Measurements from ENCODE around the gene LMNTD1.
A peak's percentile ranks its signal among the peaks of the same experiment; 100 is the strongest.

The LMNTD1 gene

GRCh38 chr12:25584596-25584995 lies 31.5 kb upstream of the LMNTD1 start:
- Histone ChIP-seq H3K4me1 (ENCODE audit: control insufficient read depth, insufficient read depth, low read length, unreplicated experiment) (peaks cover 11% of the 10 kb centered on the region), H3K27ac (ENCODE audit: low read depth, low read length) (peak overlapping the region; percentile 66), H3K4me3 (ENCODE audit: low read depth, low read length) (no peak overlapping the region), H2AFZ (ENCODE audit: low read length, unreplicated experiment) (no peak overlapping the region), H3K79me2 (ENCODE audit: control insufficient read depth, insufficient read depth, low read length, unreplicated experiment) (no peaks in the 10 kb centered on the region), H3K36me3 (ENCODE audit: insufficient read depth, low read length) (0 out of 2 replicates have a peak, but pooled peaks cover 3% of the 10 kb centered on the region), H3K27me3 (ENCODE audit: insufficient read depth, low read length) (no peaks in the 10 kb centered on the region)

- Histone ChIP-seq H3K4me3 (ENCODE audit: low read depth, low read length) (no peak overlapping the region), H3K79me2 (ENCODE audit: control insufficient read depth, insufficient read depth, low read length, unreplicated experiment) (no peaks in the 10 kb centered on the region), H2AFZ (ENCODE audit: low read length, unreplicated experiment) (no peak overlapping the region), H3K4me1 (ENCODE audit: control insufficient read depth, insufficient read depth, low read length, unreplicated experiment) (peaks cover 11% of the 10 kb centered on the region), H3K27ac (ENCODE audit: low read depth, low read length) (no peak overlapping the region), H3K36me3 (ENCODE audit: insufficient read depth, low read length) (0 out of 2 replicates have a peak, but pooled peaks cover 3% of the 10 kb centered on the region), H3K27me3 (ENCODE audit: insufficient read depth, low read length) (no peaks in the 10 kb centered on the region)
Observed at GRCh38 chr12:25583545-25583944, 30.5 kb upstream of the LMNTD1 start.

- H3K36me3 ChIP-seq (ENCODE audit: insufficient read depth, low read length): no peaks in the 10 kb centered on the region
- no peak overlapping the region for H3K27ac ChIP-seq (ENCODE audit: low read depth, low read length)
- H3K4me3 ChIP-seq (ENCODE audit: low read depth, low read length): no peak overlapping the region
- H3K4me1 ChIP-seq (ENCODE audit: control insufficient read depth, insufficient read depth, low read length, unreplicated experiment): peaks cover 11% of the 10 kb centered on the region
- no peaks in the 10 kb centered on the region for H3K79me2 ChIP-seq (ENCODE audit: control insufficient read depth, insufficient read depth, low read length, unreplicated experiment)
- no peak overlapping the region for H2AFZ ChIP-seq (ENCODE audit: low read length, unreplicated experiment)
- no peaks in the 10 kb centered on the region for H3K27me3 ChIP-seq (ENCODE audit: insufficient read depth, low read length)
Observed at GRCh38 chr12:25581067-25581466, 28.0 kb upstream of the LMNTD1 start.

- H3K27me3 ChIP-seq (ENCODE audit: insufficient read depth, low read length): no peaks in the 10 kb centered on the region
- no peak overlapping the region for H3K27ac ChIP-seq (ENCODE audit: low read depth, low read length)
- H3K79me2 ChIP-seq (ENCODE audit: control insufficient read depth, insufficient read depth, low read length, unreplicated experiment): no peaks in the 10 kb centered on the region
- no peak overlapping the region for H3K4me3 ChIP-seq (ENCODE audit: low read depth, low read length)
- no peak overlapping the region for H2AFZ ChIP-seq (ENCODE audit: low read length, unreplicated experiment)
- no peaks in the 10 kb centered on the region for H3K4me1 ChIP-seq (ENCODE audit: control insufficient read depth, insufficient read depth, low read length, unreplicated experiment)
- no peaks in the 10 kb centered on the region for H3K36me3 ChIP-seq (ENCODE audit: insufficient read depth, low read length)
Observed at GRCh38 chr12:25578411-25579143, 25.5 kb upstream of the LMNTD1 start.

DNA sequence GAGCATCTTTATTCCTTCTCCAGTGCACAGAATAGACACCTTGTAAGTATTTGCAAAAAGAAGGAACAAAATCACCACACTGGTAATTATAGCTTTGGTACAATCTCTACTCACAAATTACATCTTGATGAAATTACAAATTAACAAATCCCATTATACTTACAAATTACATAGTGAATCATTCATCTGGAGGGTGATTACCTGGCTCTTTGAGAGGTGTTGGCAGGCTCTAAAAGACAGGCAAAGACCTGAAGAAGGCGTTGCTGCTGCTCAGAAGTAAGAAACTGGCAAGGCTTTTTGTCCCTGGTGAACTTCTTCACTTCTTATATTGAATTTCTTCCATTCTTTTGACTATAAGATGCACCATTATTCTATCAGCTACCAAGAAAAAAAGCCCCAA lies 21.7 kb upstream of the LMNTD1 start:
- Histone ChIP-seq H3K79me2 (ENCODE audit: control insufficient read depth, insufficient read depth, low read length, unreplicated experiment) (no peaks in the 10 kb centered on the region), H3K27me3 (ENCODE audit: insufficient read depth, low read length) (no peaks in the 10 kb centered on the region), H3K27ac (ENCODE audit: low read depth, low read length) (no peak overlapping the region), H3K4me1 (ENCODE audit: control insufficient read depth, insufficient read depth, low read length, unreplicated experiment) (no peaks in the 10 kb centered on the region), H2AFZ (ENCODE audit: low read length, unreplicated experiment) (no peak overlapping the region), H3K36me3 (ENCODE audit: insufficient read depth, low read length) (no peaks in the 10 kb centered on the region), H3K4me3 (ENCODE audit: low read depth, low read length) (no peak overlapping the region)

DNA sequence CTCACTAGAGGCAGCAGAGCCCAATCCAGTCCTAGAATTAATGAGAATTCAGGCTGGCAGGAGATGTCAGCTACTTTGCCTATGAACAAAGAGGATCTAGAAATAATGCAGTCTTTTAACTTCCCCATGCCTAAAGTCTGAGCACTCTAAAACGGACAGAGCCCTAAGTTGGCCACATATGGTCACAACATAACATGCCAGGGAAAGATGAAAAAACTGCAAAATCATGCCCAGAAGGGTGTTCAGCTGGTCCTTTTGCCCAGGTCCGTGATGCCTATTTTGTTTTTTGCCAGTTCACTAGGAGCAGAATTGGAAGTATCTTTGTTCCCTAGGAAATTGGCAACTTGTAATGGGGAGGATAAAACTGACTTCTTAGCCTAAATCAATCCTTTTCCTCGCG lies 20.3 kb upstream of the LMNTD1 start:
- Histone ChIP-seq H3K36me3 (ENCODE audit: insufficient read depth, low read length) (no peaks in the 10 kb centered on the region), H3K4me1 (ENCODE audit: control insufficient read depth, insufficient read depth, low read length, unreplicated experiment) (no peaks in the 10 kb centered on the region), H3K4me3 (ENCODE audit: low read depth, low read length) (no peak overlapping the region), H3K27ac (ENCODE audit: low read depth, low read length) (no peak overlapping the region), H2AFZ (ENCODE audit: low read length, unreplicated experiment) (no peak overlapping the region), H3K27me3 (ENCODE audit: insufficient read depth, low read length) (no peaks in the 10 kb centered on the region), H3K79me2 (ENCODE audit: control insufficient read depth, insufficient read depth, low read length, unreplicated experiment) (no peaks in the 10 kb centered on the region)

DNA sequence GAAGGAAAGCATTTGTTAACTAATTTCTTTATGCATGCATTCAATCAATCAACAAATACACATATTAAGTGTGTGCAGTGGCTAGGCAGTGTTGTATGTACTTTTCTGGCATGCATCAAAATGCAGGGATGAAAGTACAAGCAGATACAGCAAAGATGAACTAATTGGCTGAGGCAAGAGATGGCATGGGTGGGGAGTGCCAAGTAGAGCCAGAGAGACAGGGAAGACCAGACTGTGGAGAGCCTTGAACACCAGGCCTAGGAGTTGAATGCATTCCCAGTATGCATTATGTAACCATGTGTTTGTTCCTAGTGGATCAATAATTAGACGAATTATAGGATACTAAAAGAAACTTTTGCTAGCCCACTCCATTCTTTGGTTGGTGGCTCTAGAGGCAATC lies 17.3 kb upstream of the LMNTD1 start:
- no peaks in the 10 kb centered on the region for H3K79me2 ChIP-seq (ENCODE audit: control insufficient read depth, insufficient read depth, low read length, unreplicated experiment)
- no peaks in the 10 kb centered on the region for H3K4me1 ChIP-seq (ENCODE audit: control insufficient read depth, insufficient read depth, low read length, unreplicated experiment)
- no peak overlapping the region for H2AFZ ChIP-seq (ENCODE audit: low read length, unreplicated experiment)
- H3K36me3 ChIP-seq (ENCODE audit: insufficient read depth, low read length): no peaks in the 10 kb centered on the region
- no peak overlapping the region for H3K27ac ChIP-seq (ENCODE audit: low read depth, low read length)
- H3K4me3 ChIP-seq (ENCODE audit: low read depth, low read length): no peak overlapping the region
- no peaks in the 10 kb centered on the region for H3K27me3 ChIP-seq (ENCODE audit: insufficient read depth, low read length)

GRCh38 chr12:25566202-25566949 lies 13.3 kb upstream of the LMNTD1 start:
- H2AFZ ChIP-seq (ENCODE audit: low read length, unreplicated experiment): no peak overlapping the region
- H3K79me2 ChIP-seq (ENCODE audit: control insufficient read depth, insufficient read depth, low read length, unreplicated experiment): no peaks in the 10 kb centered on the region
- no peak overlapping the region for H3K27ac ChIP-seq (ENCODE audit: low read depth, low read length)
- no peaks in the 10 kb centered on the region for H3K27me3 ChIP-seq (ENCODE audit: insufficient read depth, low read length)
- no peaks in the 10 kb centered on the region for H3K36me3 ChIP-seq (ENCODE audit: insufficient read depth, low read length)
- no peak overlapping the region for H3K4me3 ChIP-seq (ENCODE audit: low read depth, low read length)
- H3K4me1 ChIP-seq (ENCODE audit: control insufficient read depth, insufficient read depth, low read length, unreplicated experiment): no peaks in the 10 kb centered on the region

DNA sequence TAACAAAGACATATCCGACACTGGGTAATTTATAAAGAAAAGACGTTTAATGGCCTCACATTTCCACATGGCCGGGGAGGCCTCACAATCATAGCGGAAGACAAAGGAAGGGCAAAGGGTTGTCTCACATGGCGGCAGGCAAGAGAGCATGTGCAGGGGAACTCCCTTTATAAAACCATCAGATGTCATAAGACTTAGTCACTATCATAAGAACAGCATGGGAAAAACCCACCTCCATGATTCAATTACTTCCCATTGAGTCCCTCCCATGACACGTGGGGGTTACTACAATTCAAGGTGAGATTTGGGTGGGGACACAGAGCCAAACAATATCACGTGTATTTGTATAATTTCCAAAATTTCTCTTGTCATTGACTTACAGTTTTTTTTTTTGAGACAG lies 5.5 kb upstream of the LMNTD1 start:
- peak overlapping the region; percentile 29; the same call in 1 of the 2 replicates for H3K27ac ChIP-seq (ENCODE audit: low read depth, low read length)
- H3K36me3 ChIP-seq (ENCODE audit: insufficient read depth, low read length): no peaks in the 10 kb centered on the region
- H2AFZ ChIP-seq (ENCODE audit: low read length, unreplicated experiment): no peak overlapping the region
- H3K79me2 ChIP-seq (ENCODE audit: control insufficient read depth, insufficient read depth, low read length, unreplicated experiment): no peaks in the 10 kb centered on the region
- H3K4me1 ChIP-seq (ENCODE audit: control insufficient read depth, insufficient read depth, low read length, unreplicated experiment): peaks cover 6% of the 10 kb centered on the region
- no peaks in the 10 kb centered on the region for H3K27me3 ChIP-seq (ENCODE audit: insufficient read depth, low read length)
- no peak overlapping the region for H3K4me3 ChIP-seq (ENCODE audit: low read depth, low read length)

GRCh38 chr12:25557830-25558436 lies 4.8 kb upstream of the LMNTD1 start:
- H3K27ac ChIP-seq (ENCODE audit: low read depth, low read length): peak overlapping the region; percentile 29; the same call in 1 of the 2 replicates
- H2AFZ ChIP-seq (ENCODE audit: low read length, unreplicated experiment): no peak overlapping the region
- H3K27me3 ChIP-seq (ENCODE audit: insufficient read depth, low read length): no peaks in the 10 kb centered on the region
- H3K4me1 ChIP-seq (ENCODE audit: control insufficient read depth, insufficient read depth, low read length, unreplicated experiment): peaks cover 12% of the 10 kb centered on the region
- no peak overlapping the region for H3K4me3 ChIP-seq (ENCODE audit: low read depth, low read length)
- H3K36me3 ChIP-seq (ENCODE audit: insufficient read depth, low read length): no peaks in the 10 kb centered on the region
- no peaks in the 10 kb centered on the region for H3K79me2 ChIP-seq (ENCODE audit: control insufficient read depth, insufficient read depth, low read length, unreplicated experiment)
